A673 (cell line): ENCODE measurements around the gene SYP. TPM values are rescaled to one million over a fixed set of nuclear protein-coding genes. Genes with fewer than 3 reads are reported as not detected.

ENCODE experiments used
- BruUV-seq: library from RNA; stranded (reverse); fragments of 400-500 nt; replicated peaks from 2 replicates; lab custom pipeline; 2021; lab: Mats Ljungman, UMichigan
- CTCF ChIA-PET: fragments of 300-600 bp; sonication (Branson Sonifier 250); formaldehyde crosslinking; loops from one replicate; lab custom pipeline; 2022; ENCODE audit warnings: antibody characterized with exemption; lab: Charles Lee
- POLR2A ChIA-PET: fragments of 300-600 bp; sonication (Branson Sonifier 250); formaldehyde crosslinking; loops from one replicate; lab custom pipeline; 2022; ENCODE audit warnings: antibody characterized with exemption; ENCODE audit not compliant: low non-redundant PET; lab: Charles Lee
- DNase-seq: peaks from one replicate; pipeline ENCODE4 v3.0.0-alpha.2; 2015; ENCODE audit warnings: low spot score
- H3K27ac ChIP-seq: fragments of 200-600 bp; sonication (generic); 2 replicates; pipeline ENCODE4 v1.5.1; 2016; ENCODE audit warnings: mixed run types, low read depth, mild to moderate bottlenecking, mixed read lengths, antibody characterized with exemption, low read length; ENCODE audit not compliant: poor library complexity, severe bottlenecking
- H3K27me3 ChIP-seq: fragments of 200-600 bp; sonication (generic); replicated peaks from 2 replicates; pipeline ENCODE4 v1.6.1; 2017; ENCODE audit warnings: mixed run types, low read depth, mild to moderate bottlenecking, mixed read lengths, antibody characterized with exemption, low read length; ENCODE audit not compliant: insufficient read depth, poor library complexity
- H3K36me3 ChIP-seq: fragments of 200-600 bp; sonication (generic); 2 replicates; pipeline ENCODE4 v1.6.1; 2016; ENCODE audit warnings: mixed run types, mild to moderate bottlenecking, mixed read lengths, antibody characterized with exemption, low read length; ENCODE audit not compliant: insufficient read depth, poor library complexity, severe bottlenecking
- H3K4me1 ChIP-seq: fragments of 200-600 bp; sonication (generic); 2 replicates; pipeline ENCODE4 v1.6.1; 2017; ENCODE audit warnings: mixed run types, mild to moderate bottlenecking, mixed read lengths, antibody characterized with exemption, low read length; ENCODE audit not compliant: insufficient read depth, poor library complexity, severe bottlenecking
- H3K4me3 ChIP-seq: fragments of 200-600 bp; sonication (generic); 2 replicates; pipeline ENCODE4 v1.5.1; 2016; ENCODE audit warnings: low read depth, mixed run types, mild to moderate bottlenecking, mixed read lengths, low read length; ENCODE audit not compliant: poor library complexity, severe bottlenecking
- H3K9me3 ChIP-seq: fragments of 200-600 bp; sonication (generic); 2 replicates; pipeline ENCODE4 v1.6.1; 2016; ENCODE audit warnings: mixed run types, low read depth, mild to moderate bottlenecking, mixed read lengths, antibody characterized with exemption, low read length; ENCODE audit not compliant: poor library complexity, severe bottlenecking
- EZH2 ChIP-seq: fragments of 200-600 bp; sonication (generic); IDR thresholded peaks from 2 replicates; pipeline ENCODE4 v1.6.1; 2017; ENCODE audit warnings: borderline replicate concordance, low read depth, mild to moderate bottlenecking, mixed read lengths, antibody characterized with exemption, low read length; ENCODE audit not compliant: poor library complexity, severe bottlenecking
- intact Hi-C: fragments of 100-400 bp; cut with micrococcal nuclease; formaldehyde crosslinking; loops from one replicate; pipeline ENCODE4 v1.10.0; 2022; ENCODE audit not compliant: unreplicated experiment
- total RNA-seq: library from RNA; stranded (reverse); gene quantifications from 2 replicates; pipeline ENCODE4 v1.2.3, GENCODE V29; 2021
- TF ChIP-seq, protein P1 (sequence below): fragments of 300-800, 200-600 bp; sonication (generic); conservative IDR thresholded peaks from 2 replicates; pipeline ENCODE4 v1.5.1; 2017; ENCODE audit warnings: low read depth, mild to moderate bottlenecking, antibody characterized with exemption, low read length, moderate library complexity, mixed read lengths

The SYP gene
- total RNA-seq, 1 experiment from 2014 or later, result 14.6 TPM

DNA sequence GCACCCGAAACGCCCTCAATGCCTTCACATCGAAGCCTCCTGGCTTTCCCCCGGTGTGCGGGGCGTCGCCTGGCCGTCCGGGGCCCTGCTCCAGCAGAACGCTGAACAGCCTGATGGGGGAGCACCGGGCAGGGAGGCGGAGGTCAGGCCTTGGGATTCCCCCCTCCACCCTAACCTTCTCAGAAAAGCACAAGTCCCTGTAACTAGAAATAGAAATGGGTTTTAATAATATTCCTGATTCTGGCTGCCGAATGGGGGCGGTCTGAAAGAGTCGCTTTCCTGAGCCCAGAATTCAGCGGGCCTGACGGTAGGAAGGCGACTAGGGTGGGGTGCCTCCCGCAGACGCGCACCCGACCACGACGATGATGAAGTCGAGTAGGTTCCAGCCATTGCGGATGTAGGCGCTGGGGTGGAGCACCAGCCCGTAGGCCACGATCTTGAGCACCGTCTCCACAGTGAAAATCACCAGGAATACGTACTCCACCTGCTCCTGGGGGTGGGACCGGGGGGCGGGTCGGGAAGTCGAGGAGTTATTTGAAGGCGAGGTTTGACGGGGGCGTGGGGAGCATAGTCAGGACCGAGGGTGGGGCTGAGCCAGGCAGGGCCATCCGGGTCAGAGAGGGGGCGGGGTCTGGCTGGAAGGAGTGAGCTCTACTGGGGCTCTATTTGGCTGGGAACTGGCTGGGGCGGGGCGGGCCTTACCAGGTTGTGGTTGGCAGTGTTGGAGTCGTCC lies 30.7 kb upstream of the SYP start:
- peak overlapping the region; percentile 23 for H3K4me3 ChIP-seq
- TF ChIP-seq, protein P1, sequence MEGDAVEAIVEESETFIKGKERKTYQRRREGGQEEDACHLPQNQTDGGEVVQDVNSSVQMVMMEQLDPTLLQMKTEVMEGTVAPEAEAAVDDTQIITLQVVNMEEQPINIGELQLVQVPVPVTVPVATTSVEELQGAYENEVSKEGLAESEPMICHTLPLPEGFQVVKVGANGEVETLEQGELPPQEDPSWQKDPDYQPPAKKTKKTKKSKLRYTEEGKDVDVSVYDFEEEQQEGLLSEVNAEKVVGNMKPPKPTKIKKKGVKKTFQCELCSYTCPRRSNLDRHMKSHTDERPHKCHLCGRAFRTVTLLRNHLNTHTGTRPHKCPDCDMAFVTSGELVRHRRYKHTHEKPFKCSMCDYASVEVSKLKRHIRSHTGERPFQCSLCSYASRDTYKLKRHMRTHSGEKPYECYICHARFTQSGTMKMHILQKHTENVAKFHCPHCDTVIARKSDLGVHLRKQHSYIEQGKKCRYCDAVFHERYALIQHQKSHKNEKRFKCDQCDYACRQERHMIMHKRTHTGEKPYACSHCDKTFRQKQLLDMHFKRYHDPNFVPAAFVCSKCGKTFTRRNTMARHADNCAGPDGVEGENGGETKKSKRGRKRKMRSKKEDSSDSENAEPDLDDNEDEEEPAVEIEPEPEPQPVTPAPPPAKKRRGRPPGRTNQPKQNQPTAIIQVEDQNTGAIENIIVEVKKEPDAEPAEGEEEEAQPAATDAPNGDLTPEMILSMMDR, result 0 out of 2 replicates have a peak, but pooled peaks have one; percentile 14
- TF ChIP-seq EZH2, result no peak
- POLR2A ChIA-PET, result no interaction called here
- peak; percentile 25 for DNase-seq
- CTCF ChIA-PET, result no interaction called here
- H3K4me1 ChIP-seq, result no peaks in the 10 kb centered on the region
- no TSS peak for BruUV-seq
- no peaks in the 10 kb centered on the region for H3K36me3 ChIP-seq
- intact Hi-C loops, result no loop called here
- H3K27ac ChIP-seq, result no peak overlapping the region
- H3K9me3 ChIP-seq, result no peaks in the 10 kb centered on the region
- no peaks in the 10 kb centered on the region for H3K27me3 ChIP-seq

DNA sequence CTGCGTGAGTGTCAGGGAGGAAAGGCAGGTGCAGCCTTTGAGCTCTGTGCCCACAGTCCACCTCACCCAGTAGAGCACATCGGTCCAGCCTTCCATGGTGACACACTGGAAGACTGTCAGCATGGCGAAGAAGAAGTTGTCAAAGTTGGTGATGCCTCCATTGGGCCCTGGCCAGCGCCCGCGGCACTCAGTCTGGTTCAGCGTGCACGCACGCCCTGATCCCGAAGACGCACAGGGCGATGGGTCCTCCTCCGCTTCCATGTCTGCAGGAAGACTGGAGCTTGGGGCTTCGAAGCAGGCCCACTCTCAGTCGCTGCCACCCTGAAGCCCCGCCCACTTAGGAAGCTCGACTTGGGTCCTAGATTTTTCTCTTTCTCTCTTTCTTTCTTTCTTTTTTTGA lies 28.2 kb upstream of the SYP start:
- CTCF ChIA-PET, result no interaction called here
- no peak overlapping the region for H3K4me3 ChIP-seq
- no peaks in the 10 kb centered on the region for H3K27me3 ChIP-seq
- intact Hi-C loops, result no loop called here
- TF ChIP-seq EZH2, result no peak
- POLR2A ChIA-PET, result no interaction called here
- no peaks in the 10 kb centered on the region for H3K36me3 ChIP-seq
- DNase-seq, result no peak
- H3K27ac ChIP-seq, result no peak overlapping the region
- no TSS peak for BruUV-seq
- H3K9me3 ChIP-seq, result no peaks in the 10 kb centered on the region
- H3K4me1 ChIP-seq, result no peaks in the 10 kb centered on the region

DNA sequence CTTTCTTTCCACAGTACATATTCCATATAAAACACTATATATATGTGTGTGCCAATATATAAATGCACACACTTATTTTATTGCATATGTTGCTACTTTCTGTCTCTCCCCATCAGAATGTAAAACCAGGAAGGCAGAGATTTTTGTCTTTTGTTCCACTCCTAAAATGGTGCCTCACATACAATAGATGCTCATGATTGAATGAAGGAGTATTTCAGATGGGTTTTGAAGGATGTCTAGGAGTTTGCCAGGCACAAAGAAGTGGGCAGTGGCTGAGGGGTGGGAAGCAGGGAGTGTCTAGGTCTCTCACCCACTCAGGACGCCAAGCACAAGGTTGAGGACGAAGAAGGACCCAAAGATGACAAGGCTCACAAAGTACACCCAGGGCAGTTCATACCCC lies 27.7 kb upstream of the SYP start:
- intact Hi-C loops, result no loop called here
- no peaks in the 10 kb centered on the region for H3K4me1 ChIP-seq
- POLR2A ChIA-PET, result no interaction called here
- CTCF ChIA-PET, result no interaction called here
- no peaks in the 10 kb centered on the region for H3K27me3 ChIP-seq
- no peaks in the 10 kb centered on the region for H3K36me3 ChIP-seq
- no peak overlapping the region for H3K4me3 ChIP-seq
- BruUV-seq, result no TSS peak
- DNase-seq, result no peak
- H3K27ac ChIP-seq, result no peak overlapping the region
- TF ChIP-seq, protein P1, result no peak
- TF ChIP-seq EZH2, result no peak
- H3K9me3 ChIP-seq, result no peaks in the 10 kb centered on the region

DNA sequence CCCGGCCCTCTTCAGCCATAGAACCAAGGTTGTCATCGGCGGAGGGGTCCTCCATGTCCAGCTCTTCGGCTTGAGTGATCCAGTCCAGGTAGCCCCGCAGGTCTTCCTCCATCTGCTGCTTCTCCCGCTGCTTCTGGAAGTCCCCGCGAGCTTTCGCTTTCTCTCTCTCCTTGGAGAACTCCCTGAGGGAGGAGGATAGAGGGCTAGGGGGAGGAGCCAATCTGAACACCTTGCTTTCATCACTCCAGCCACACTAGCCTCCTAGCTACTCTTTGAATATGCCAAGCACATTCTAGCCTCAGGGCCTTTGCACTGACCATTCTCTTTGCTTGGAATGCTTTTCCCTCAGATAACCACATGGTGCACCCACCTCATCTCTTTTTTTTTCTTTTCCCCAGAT lies 27.0 kb upstream of the SYP start:
- intact Hi-C loops, result no loop called here
- BruUV-seq, result no TSS peak
- CTCF ChIA-PET, result no interaction called here
- POLR2A ChIA-PET, result no interaction called here
- H3K36me3 ChIP-seq, result no peaks in the 10 kb centered on the region
- no peak for DNase-seq
- TF ChIP-seq, protein P1, result no peak
- TF ChIP-seq EZH2, result no peak
- no peaks in the 10 kb centered on the region for H3K27me3 ChIP-seq
- H3K4me1 ChIP-seq, result no peaks in the 10 kb centered on the region
- no peaks in the 10 kb centered on the region for H3K9me3 ChIP-seq
- H3K27ac ChIP-seq, result no peak overlapping the region
- H3K4me3 ChIP-seq, result no peak overlapping the region
